HG02610 (cell line): ENCODE results near the gene ZNF175.

Experiments used
- ATAC-seq: cut with Tn5 transposase; IDR thresholded peaks from one replicate; pipeline ENCODE4 v1.9.1; 2021; ENCODE audit warnings: mild to moderate bottlenecking, moderate library complexity; ENCODE audit not compliant: unreplicated experiment

ZNF175 gene

DNA sequence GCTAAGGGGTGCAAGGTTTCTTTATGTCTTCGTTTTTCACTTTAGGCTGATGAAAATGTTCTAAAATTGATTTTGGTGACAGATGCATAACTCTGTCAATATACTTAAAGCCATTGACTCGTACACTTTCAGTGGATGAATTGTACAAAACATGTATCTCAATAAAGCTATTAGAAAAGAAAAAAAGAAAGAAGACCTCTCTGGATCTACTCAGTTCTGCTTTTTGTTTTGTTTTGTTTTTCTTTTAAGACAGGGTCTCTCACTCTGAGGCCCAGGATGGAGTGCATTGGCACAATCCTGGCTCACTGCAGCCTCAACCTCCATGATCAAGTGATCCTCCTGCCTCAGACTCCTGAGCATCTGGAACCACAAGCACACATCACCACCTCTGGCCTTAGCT, 55.6 kb downstream of the ZNF175 start:
- no peak for ATAC-seq

DNA sequence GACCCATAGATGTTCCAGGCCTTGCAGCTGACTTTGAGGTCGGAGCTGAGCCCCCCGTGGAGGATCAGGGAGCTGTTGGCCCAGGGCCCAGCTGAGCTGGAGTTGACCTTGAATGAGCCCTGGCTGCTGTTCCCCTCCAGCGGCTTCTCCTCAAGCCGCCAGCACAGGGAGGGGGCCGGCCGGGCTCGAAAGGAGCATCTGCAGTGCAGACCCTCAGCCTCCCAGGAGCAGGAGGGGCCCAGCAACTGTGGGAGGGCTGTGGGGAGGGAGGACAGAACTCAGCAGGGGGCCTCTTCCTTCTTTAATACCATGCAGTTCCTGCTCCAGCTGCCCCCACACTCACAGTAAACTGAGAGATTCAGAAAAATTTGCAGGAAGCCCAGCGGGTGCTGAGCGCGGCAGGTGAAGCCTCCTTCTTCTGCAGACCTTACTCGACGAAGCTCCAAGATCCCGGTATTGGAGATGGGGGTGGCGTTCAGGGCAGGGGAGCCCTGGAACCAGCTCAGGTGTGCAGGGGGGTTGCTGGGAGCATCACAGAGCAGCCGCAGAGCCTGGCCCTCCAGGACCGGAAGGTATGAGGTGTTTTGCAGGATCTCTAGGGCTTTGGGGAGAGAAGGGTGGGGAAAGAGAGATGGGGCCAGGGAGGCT, 56.5 kb downstream of the ZNF175 start:
- no peak for ATAC-seq

DNA sequence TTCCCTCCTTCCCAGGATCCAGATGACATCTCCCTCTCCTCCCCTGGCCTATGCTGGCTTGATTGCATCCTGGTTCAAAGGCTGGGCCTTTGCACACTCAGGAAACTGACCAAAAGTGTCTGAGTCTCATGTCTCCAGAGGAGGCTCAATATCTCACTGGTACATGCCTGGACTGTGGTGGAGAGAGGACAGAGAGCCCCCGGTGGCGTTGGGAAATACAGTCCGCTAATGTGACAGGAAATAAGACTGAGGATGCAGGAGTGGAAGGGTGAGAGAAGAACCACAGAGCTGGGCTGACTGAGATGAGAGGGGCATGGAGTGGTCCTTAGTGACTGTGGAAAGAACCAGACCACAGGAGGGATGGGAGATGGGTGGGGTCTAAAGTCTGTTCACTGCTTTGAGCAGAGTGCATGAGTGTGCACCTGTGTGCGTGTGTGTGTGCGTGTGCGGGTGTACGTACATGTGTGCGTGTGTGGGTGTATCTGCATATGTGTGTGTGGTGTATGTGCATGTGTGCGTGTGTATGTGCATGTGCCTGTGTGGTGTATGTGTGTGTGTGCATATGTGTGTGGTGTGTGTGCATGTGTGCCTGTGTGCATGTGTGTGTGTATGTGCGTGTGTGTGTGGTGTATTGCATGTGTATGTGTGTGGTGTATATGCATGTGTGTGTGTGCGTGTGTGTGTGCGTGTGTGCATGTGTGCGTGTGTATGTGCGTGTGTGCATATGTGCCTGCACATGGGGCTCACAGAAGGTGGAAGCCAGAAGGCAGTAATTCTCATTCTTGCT, 57.3 kb downstream of the ZNF175 start:
- ATAC-seq, result no peak

DNA sequence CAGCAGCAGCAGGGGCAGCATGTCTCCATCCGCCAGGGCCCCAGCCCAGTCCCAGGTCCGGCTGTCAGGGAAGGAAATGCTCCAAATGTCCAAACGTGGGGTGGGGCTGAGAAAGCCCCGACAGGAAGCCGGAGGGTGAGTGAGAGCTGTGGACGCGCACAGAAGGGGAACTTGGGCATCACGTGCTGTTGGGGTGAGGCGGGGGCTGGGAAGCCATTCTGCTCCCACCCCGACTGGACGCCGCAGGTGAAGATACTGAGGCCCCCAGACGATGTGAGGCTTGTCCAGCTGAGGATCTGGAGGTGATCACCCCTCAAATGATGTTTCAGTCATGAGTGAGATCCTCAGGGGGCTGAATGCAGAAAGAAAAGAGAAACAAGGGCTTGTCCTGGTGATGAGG, 59.2 kb downstream of the ZNF175 start, which contains the start of gene SIGLEC5:
TSS of gene SIGLEC5 (minus strand) at position 87 of the 400 bp plus-strand sequence. CDS start at position 21, 66 bp downstream.
- peak; percentile 50 for ATAC-seq

DNA sequence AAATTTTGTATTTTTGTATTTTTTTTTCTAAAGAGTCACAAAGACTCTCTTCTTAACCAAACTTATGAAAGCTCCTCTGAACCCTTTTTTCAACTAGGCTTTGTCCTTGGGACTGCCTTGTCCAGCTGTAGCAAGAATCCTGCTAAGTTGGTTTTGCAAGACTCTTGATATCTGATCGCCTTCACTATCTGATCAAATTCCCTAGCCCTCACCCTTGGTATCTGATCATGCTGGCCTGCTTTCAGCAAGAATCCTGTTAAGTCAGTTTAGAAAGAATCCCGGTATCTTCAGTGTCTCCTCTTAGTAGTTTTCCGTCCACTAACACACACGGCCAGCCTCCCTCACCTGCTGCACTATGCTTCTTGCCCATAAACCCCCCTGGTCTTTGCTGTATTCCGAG, 61.0 kb downstream of the ZNF175 start:
- ATAC-seq, result no peak

DNA sequence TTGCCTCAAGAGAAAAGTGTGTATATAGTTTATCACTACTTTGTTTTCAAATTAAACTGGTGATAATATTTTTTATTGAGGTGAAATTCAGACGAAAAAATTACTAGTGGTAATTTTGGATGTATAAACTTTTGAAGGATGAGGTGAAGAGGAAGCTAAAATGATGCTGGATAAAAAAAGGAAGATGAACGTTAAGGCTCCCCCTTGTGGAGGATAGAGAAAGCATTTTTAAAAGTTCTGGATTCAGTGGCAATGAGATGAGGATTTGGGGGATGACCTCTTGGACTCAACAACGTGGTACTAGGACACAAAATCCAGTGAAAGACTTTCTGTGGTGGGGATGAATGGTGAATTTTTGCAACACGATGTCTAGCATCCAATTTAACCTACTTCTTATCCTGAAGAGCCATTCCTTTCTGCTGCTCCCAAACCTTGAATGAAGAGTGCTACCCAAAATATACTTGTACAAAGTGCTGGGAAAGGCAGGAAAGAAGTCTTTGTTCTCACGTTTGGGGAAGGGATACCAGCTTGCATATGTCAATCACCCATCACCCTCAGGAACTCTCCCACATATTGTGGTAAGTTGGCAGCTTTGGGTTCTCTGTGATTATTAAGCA, 66.4 kb downstream of the ZNF175 start:
- no peak for ATAC-seq

DNA sequence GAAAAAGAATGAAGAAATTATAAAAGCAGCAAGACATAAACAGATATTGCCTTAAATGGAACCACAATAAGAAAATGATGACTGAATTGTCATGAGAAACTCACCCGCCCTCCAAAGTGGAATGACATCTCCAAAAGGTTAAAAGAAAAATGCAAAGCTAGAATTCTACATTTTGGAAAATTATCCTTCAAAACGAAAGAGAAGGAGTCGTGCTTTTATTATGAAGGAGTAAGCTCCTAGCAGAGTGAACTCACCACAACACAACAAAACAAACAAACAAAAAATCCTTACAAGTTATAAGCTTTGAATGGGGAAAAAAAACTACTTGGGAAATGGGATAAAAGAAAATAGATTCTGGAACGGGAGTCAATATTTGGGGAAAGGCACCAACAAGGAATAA, 68.8 kb downstream of the ZNF175 start:
- ATAC-seq, result no peak

DNA sequence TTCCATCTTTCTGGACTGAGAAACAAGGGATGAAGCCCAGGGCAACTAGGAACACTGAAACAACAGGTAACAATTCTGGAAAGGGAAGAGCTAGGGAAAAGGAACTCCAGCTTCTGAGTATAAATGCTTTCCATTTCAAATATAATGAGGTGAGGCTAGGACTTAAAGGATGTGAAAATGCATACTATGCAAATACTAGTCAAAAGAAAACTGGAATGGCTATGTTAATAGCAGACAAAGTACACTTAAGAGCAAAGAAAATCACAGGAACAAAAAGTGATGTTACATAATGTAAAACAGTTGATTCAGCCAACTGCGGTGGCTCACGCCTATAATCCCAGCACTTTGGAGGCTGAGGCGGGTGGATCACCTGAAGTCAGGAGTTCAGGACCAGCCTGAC, 69.3 kb downstream of the ZNF175 start:
- ATAC-seq, result no peak

DNA sequence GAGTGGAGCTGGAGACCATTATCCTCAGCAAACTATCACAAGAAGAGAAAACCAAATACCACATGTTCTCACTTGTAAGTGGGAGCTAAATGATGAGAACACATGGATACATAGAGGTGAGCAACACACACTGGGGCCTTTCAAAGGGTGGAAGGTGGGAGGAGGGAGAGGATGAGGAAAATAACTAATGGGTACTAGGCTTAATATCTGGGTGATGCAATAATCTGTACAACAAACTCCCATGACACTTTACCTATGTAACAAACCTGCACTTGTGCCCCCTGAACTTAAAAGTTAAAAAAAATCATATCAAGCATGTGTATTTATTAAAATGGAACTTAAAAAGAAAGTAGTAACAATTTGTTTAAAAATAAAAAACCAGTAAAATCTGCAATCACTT, 70.6 kb downstream of the ZNF175 start:
- ATAC-seq, result no peak
